ENCODE measurements around the gene ACHE. TPM values are rescaled to one million over a fixed set of nuclear protein-coding genes. Genes with fewer than 3 reads are reported as not detected.

Gene ACHE
- total and polyA plus RNA-seq, 4 donors = 0.15 to 17.6 (median 0.21) TPM

DNA sequence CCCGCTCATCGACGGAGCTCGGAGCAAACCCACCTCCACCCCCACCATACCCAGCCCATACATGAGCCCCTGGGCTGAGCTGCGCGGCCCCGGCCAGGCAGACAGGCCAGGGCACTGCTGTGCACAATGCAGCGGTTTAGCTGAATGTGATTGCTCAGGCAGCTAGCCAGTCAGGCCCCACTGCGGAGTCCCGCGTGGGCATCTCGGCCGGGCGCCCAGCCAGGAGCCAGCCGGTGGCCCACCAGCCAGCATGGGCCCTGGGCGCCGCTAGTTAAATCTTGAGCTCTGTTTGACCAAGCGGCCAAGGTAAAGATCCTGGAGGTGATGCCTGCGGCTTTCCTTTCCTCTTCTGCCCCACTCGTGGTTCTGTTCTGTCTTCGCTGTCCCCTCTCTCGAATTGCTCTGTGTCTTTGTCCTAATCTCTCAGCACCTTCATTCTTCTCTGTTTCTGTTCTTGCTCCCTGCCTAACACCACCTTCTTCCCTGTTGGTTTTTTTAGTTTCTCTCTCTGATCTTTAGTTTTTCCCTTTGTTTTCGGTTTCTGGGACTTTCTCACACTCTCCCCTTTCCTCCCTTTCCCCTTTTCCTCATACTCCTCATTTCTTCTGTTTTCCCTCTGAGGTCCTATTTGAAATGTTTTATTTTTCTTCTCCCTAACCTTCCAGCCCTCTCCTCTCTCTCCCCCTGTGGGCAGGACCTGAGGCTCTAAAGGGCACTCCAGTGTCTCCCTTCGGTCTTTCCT, 12.7 kb downstream of the ACHE start:
- no peak for DNase-seq (ENCODE audit: low spot score)
- no peak overlapping the region for H3K27ac ChIP-seq (ENCODE audit: low read depth in 1 of 2, low read length in 2 of 2)
- peaks cover 4 to 13% (median 11%) of the 10 kb centered on the region in 4 donors for H3K4me1 ChIP-seq (ENCODE audit: control insufficient read depth in 4 of 4, insufficient read depth in 4 of 4, low read length in 3 of 4)
- H3K4me3 ChIP-seq (ENCODE audit: low read depth in 1 of 3, low read length in 3 of 3) = no peak overlapping the region
- H3K9ac ChIP-seq (ENCODE audit: low read depth in 1 of 2, low read length in 2 of 2) = no peak overlapping the region
- H3K27me3 ChIP-seq (ENCODE audit: control insufficient read depth in 4 of 4, insufficient read depth in 4 of 4, low read length in 3 of 4) = no peaks in the 10 kb centered on the region
- WGBS = 96% methylated on average over 24 of the region's 24 CpGs
- no peaks in the 10 kb centered on the region for H3K9me3 ChIP-seq (ENCODE audit: control insufficient read depth in 4 of 4, low read length in 3 of 4)
- TF ChIP-seq SP1 (IDR thresholded peaks at IDR 0.05) (no peak), FOXA2 (IDR thresholded peaks at IDR 0.05) (no peak)
- TF ChIP-seq, protein P1, sequence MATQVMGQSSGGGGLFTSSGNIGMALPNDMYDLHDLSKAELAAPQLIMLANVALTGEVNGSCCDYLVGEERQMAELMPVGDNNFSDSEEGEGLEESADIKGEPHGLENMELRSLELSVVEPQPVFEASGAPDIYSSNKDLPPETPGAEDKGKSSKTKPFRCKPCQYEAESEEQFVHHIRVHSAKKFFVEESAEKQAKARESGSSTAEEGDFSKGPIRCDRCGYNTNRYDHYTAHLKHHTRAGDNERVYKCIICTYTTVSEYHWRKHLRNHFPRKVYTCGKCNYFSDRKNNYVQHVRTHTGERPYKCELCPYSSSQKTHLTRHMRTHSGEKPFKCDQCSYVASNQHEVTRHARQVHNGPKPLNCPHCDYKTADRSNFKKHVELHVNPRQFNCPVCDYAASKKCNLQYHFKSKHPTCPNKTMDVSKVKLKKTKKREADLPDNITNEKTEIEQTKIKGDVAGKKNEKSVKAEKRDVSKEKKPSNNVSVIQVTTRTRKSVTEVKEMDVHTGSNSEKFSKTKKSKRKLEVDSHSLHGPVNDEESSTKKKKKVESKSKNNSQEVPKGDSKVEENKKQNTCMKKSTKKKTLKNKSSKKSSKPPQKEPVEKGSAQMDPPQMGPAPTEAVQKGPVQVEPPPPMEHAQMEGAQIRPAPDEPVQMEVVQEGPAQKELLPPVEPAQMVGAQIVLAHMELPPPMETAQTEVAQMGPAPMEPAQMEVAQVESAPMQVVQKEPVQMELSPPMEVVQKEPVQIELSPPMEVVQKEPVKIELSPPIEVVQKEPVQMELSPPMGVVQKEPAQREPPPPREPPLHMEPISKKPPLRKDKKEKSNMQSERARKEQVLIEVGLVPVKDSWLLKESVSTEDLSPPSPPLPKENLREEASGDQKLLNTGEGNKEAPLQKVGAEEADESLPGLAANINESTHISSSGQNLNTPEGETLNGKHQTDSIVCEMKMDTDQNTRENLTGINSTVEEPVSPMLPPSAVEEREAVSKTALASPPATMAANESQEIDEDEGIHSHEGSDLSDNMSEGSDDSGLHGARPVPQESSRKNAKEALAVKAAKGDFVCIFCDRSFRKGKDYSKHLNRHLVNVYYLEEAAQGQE (IDR thresholded peaks at IDR 0.05) = no peak
- H3K36me3 ChIP-seq (ENCODE audit: control insufficient read depth in 4 of 4, insufficient read depth in 3 of 4, low read depth in 1 of 4, low read length in 3 of 4) = peaks cover 29 to 70% (median 57%) of the 10 kb centered on the region in 4 donors

DNA sequence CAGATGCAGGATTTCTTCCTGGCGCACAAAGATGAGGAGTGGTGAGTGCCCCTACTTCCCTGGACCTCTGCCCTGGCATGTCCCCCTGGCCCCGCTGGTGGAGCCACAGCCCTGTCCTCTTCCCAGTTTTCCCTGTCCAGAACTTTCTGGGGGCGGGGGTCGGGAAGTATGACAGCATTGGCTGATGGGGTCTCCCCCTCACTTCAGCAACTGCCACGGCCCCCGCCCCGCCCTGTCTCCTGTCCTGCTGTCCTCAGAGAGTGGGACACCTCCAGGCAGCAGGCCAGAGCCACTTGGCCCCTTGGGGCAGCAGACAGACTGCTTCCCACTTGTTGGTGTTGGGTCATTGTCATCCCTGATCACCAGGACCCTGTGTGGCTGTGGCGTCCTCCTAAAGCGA, 13.5 kb downstream of the ACHE start:
- Histone ChIP-seq H3K4me1 (ENCODE audit: control insufficient read depth in 4 of 4, insufficient read depth in 4 of 4, low read length in 3 of 4) (peaks cover 0 to 6% (median 4%) of the 10 kb centered on the region in 4 donors), H3K4me3 (ENCODE audit: low read depth in 1 of 3, low read length in 3 of 3) (no peak overlapping the region), H3K9me3 (ENCODE audit: control insufficient read depth in 4 of 4, low read length in 3 of 4) (no peaks in the 10 kb centered on the region), H3K36me3 (ENCODE audit: control insufficient read depth in 4 of 4, insufficient read depth in 3 of 4, low read depth in 1 of 4, low read length in 3 of 4) (peaks cover 29 to 67% (median 53%) of the 10 kb centered on the region in 4 donors), H3K9ac (ENCODE audit: low read depth in 1 of 2, low read length in 2 of 2) (no peak overlapping the region), H3K27me3 (ENCODE audit: control insufficient read depth in 4 of 4, insufficient read depth in 4 of 4, low read length in 3 of 4) (no peaks in the 10 kb centered on the region), H3K27ac (ENCODE audit: low read depth in 1 of 2, low read length in 2 of 2) (no peak overlapping the region)
- WGBS = 96% methylated on average over 9 of the region's 9 CpGs
- no peak for DNase-seq (ENCODE audit: low spot score)
- no peak for TF ChIP-seq YY1 (IDR thresholded peaks at IDR 0.05)
- TF ChIP-seq FOXA2 (IDR thresholded peaks at IDR 0.05) = no peak
- TF ChIP-seq, protein P1 (IDR thresholded peaks at IDR 0.05) = no peak
- TF ChIP-seq TAF1 (conservative IDR thresholded peaks at IDR 0.05) = no peak
- TF ChIP-seq JUND (IDR thresholded peaks at IDR 0.05) = no peak
- TF ChIP-seq, protein P2, sequence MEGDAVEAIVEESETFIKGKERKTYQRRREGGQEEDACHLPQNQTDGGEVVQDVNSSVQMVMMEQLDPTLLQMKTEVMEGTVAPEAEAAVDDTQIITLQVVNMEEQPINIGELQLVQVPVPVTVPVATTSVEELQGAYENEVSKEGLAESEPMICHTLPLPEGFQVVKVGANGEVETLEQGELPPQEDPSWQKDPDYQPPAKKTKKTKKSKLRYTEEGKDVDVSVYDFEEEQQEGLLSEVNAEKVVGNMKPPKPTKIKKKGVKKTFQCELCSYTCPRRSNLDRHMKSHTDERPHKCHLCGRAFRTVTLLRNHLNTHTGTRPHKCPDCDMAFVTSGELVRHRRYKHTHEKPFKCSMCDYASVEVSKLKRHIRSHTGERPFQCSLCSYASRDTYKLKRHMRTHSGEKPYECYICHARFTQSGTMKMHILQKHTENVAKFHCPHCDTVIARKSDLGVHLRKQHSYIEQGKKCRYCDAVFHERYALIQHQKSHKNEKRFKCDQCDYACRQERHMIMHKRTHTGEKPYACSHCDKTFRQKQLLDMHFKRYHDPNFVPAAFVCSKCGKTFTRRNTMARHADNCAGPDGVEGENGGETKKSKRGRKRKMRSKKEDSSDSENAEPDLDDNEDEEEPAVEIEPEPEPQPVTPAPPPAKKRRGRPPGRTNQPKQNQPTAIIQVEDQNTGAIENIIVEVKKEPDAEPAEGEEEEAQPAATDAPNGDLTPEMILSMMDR (IDR thresholded peaks at IDR 0.05; ENCODE audit: low read depth, low read length, missing input control) = no peak
- TF ChIP-seq EGR1 (IDR thresholded peaks at IDR 0.05; ENCODE audit: low read depth in 2 of 2) = no peak
- TF ChIP-seq, protein P3, sequence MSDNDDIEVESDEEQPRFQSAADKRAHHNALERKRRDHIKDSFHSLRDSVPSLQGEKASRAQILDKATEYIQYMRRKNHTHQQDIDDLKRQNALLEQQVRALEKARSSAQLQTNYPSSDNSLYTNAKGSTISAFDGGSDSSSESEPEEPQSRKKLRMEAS (IDR thresholded peaks at IDR 0.05) = no peak
- no peak for TF ChIP-seq HNF4G (IDR thresholded peaks at IDR 0.05)
- TF ChIP-seq, protein P4, sequence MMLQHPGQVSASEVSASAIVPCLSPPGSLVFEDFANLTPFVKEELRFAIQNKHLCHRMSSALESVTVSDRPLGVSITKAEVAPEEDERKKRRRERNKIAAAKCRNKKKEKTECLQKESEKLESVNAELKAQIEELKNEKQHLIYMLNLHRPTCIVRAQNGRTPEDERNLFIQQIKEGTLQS (IDR thresholded peaks at IDR 0.05) = no peak
- TF ChIP-seq, protein P5, sequence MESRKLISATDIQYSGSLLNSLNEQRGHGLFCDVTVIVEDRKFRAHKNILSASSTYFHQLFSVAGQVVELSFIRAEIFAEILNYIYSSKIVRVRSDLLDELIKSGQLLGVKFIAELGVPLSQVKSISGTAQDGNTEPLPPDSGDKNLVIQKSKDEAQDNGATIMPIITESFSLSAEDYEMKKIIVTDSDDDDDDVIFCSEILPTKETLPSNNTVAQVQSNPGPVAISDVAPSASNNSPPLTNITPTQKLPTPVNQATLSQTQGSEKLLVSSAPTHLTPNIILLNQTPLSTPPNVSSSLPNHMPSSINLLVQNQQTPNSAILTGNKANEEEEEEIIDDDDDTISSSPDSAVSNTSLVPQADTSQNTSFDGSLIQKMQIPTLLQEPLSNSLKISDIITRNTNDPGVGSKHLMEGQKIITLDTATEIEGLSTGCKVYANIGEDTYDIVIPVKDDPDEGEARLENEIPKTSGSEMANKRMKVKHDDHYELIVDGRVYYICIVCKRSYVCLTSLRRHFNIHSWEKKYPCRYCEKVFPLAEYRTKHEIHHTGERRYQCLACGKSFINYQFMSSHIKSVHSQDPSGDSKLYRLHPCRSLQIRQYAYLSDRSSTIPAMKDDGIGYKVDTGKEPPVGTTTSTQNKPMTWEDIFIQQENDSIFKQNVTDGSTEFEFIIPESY (IDR thresholded peaks at IDR 0.05) = no peak
- no peak for TF ChIP-seq GABPA (IDR thresholded peaks at IDR 0.05 in 1 of 2, conservative IDR thresholded peaks at IDR 0.05 in 1 of 2)
- no peak for TF ChIP-seq FOXA1 (IDR thresholded peaks at IDR 0.05)
- no peak for TF ChIP-seq RXRA (IDR thresholded peaks at IDR 0.05)

Data from liver (tissue), 9 donors.